Measurements from ENCODE around the gene BRD3OS.
"Not testable (repeated sequence)": the region's sequence is repeated elsewhere in the genome, so short reads cannot be mapped to it uniquely, and the experiment has no call there.

The BRD3OS gene

DNA sequence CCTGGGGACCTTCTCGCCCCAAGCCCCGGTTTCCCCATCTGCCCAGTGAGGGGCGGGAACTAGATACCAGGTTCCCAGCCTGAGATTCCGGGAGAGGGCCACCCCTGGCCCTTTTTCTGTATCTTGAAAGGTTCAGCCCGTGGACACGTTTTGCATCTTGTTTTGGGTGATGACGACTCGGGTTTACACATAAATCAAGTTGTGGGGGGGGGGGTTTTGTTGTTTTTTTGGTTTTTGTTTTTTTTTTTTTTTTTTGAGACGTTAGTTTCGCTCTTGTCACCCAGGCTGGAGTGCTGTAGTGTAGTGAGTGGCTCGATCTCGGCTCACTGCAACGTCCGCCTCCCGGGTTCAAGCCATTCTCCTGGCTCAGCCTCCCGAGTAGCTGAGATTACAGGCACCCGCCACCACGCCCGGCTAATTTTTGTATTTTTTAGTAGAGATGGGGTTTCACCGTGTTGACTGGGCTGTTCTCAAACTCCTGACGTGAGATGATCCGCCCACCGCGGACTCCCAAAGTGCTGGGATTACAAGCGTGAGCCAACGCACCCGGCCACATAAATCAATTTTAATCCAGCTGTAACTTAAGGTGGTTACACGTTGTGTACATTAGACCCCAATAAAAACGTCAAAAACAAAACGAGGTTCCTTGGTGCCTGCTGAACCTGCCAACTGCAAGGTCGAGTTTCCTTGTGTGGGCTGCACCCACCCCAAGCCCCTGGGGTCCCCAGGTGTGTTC, 43.6 kb downstream of the BRD3OS start:
- H3K4me3 ChIP-seq (ENCODE audit: low read depth, low read length) = peak overlapping the region; percentile 66
- TF ChIP-seq, protein P1, sequence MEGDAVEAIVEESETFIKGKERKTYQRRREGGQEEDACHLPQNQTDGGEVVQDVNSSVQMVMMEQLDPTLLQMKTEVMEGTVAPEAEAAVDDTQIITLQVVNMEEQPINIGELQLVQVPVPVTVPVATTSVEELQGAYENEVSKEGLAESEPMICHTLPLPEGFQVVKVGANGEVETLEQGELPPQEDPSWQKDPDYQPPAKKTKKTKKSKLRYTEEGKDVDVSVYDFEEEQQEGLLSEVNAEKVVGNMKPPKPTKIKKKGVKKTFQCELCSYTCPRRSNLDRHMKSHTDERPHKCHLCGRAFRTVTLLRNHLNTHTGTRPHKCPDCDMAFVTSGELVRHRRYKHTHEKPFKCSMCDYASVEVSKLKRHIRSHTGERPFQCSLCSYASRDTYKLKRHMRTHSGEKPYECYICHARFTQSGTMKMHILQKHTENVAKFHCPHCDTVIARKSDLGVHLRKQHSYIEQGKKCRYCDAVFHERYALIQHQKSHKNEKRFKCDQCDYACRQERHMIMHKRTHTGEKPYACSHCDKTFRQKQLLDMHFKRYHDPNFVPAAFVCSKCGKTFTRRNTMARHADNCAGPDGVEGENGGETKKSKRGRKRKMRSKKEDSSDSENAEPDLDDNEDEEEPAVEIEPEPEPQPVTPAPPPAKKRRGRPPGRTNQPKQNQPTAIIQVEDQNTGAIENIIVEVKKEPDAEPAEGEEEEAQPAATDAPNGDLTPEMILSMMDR (IDR thresholded peaks at IDR 0.05; ENCODE audit: low read depth, low read length) = no peak

DNA sequence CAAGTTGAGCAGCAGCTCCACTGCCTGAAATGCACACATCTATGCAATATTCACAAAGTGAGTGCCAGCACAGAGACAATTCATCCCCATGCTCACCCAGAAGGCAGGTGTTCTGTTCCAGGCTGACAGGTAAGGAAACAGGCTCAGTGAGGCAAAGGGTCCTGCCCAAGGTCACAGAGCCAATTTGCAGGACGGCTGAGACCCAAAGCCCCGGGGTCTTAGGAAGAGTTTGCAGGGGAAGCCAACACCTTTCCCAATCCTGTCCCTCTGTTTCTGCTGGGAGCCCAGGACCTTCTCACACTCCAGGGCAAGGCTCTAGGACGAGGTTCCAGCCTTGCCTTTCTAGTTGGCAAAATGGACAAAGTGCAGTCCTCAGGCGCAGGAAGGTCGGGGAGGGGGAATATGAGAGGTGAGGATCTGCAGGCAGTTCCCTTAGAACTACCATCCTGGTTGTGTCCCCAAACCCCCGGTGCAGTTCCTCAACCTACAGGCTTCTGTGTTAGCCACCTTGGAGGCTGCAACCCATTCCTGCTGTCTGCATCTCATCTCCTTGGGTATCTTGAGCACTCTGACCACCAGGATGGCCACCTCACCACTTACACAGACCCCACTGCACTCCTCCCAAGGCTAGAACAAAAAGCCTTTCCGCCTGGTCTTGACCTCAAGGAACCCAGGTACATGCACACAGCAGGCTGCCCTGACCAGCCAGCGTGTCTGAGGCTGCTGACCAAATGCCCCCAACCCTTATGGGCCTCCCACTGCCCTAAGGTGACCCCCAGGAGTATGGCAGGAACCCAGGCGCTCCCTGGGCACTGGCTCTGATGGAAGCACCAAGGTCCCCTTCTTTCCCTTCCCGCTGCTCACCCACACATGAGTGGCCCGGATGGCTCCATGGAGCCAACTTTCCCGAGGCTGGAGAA, 44.5 kb downstream of the BRD3OS start:
- TF ChIP-seq, protein P1 (IDR thresholded peaks at IDR 0.05; ENCODE audit: low read depth, low read length) = no peak
- H3K4me3 ChIP-seq (ENCODE audit: low read depth, low read length) = no peak overlapping the region

DNA sequence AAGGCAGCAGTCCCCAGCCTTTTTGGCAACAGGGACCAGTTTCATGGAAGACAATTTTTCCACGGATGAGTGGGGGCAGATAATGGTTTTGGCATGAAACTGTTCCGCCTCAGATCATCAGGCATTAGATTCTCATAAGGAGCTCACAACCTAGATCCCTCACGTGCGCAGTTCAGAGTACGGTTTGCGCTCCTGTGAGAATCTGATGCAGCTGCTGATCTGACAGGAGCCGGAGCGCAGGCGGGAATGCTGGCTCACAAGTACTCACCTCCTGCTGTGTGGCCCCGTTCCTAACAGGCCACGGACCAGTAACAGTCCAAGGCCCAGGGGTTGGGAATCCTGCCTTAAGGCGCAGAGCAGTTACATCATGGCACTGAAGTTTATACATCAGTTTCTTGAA, 45.9 kb downstream of the BRD3OS start:
- TF ChIP-seq, protein P1 (IDR thresholded peaks at IDR 0.05; ENCODE audit: low read depth, low read length) = no peak
- no peak overlapping the region for H3K4me3 ChIP-seq (ENCODE audit: low read depth, low read length)

DNA sequence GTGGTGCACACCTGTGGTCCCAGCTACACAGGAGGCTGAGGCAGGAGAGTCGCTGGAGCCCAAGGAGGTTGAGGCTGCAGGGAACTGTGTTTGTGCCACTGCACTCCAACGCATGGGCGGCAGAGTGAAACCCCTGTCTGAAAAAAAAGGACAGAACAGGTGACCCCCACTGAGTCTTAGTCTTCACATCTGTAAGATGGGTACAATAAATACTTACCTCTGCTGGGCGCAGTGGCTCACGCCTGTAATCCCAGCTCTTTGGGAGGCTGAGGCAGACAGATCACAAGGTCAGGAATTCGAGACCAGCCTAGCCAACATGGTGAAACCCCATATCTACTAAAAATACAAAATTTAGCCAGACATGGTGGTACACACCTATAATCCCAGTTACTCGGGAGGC, 47.4 kb downstream of the BRD3OS start:
- not testable (repeated sequence) for H3K4me3 ChIP-seq (ENCODE audit: low read depth, low read length)

DNA sequence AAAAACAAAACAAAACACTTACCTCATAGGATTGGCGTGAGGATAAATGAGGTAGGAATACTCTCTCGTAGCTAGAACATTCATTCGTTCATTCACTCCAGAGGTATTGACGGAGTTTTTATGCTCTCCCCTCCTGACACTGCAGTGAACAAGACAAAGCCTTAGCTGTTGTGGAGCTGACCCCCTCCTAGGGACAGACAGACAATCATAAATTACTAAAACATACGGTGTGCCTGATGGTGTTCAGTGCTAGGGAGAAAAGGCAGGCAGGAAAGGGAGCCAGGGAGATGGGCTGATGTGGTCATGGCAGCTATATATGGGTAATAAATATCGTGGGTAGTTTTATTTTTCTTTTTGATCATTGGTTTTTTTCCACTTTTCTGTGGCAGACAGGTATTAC, 48.2 kb downstream of the BRD3OS start:
- H3K4me3 ChIP-seq (ENCODE audit: low read depth, low read length) = no peak overlapping the region
- TF ChIP-seq, protein P1 (IDR thresholded peaks at IDR 0.05; ENCODE audit: low read depth, low read length) = no peak

DNA sequence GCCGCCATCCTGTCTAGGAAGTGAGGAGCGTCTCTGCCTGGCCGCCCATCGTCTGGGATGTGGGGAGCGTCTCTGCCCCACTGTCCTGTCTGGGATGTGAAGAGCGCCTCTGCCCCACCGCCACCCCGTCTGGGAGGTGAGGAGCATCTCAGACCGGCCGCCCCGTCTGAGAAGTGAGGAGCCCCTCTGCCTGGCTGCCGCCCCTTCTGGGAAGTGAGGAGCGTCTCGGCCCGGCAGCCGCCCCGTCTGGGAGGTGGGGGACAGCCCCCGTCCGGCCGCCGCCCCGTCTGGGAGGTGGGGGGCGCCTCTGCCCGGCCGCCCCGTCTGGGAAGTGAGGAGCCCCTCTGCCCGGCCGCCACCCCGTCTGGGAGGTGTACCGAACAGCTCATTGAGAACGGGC, 50.4 kb downstream of the BRD3OS start:
- not testable (repeated sequence) for H3K4me3 ChIP-seq (ENCODE audit: low read depth, low read length)

DNA sequence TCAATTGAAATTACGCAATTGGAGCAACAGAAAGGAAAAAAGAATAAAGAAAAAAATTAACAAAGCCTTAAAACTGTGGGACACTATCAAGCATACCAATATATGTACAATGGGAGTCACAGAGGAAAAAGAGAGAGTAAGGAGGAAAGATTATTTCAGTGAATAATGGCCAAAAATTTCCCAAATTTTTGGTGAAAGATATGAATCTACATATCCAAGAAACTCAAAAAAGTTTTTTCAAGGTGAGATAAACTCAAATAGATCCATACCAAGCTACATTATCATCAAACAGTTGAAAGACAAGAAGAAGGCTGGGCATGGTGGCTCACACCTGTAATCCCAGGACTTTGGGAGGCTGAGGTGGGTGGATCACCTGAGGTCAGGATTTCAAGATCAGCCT, 51.4 kb downstream of the BRD3OS start:
- H3K4me3 ChIP-seq (ENCODE audit: low read depth, low read length) = no peak overlapping the region
- TF ChIP-seq, protein P1 (IDR thresholded peaks at IDR 0.05; ENCODE audit: low read depth, low read length) = no peak
